Measurements from ENCODE around the gene ANKRD33B.

ANKRD33B gene

GRCh38 chr5:10539687-10539998 is 24.2 kb upstream of the ANKRD33B start:
- Histone ChIP-seq H3K27me3 (replicated peaks; ENCODE audit: insufficient read depth, low read length) (no peaks in the 10 kb centered on the region), H3K9me2 (replicated peaks; ENCODE audit: insufficient read depth, low read length) (no peaks in the 10 kb centered on the region), H3K4me2 (ENCODE audit: low read depth, low read length) (no peak overlapping the region), H3K4me3 (ENCODE audit: low read length) (no peak overlapping the region), H3K9ac (ENCODE audit: low read length) (no peak overlapping the region), H3K27ac (ENCODE audit: low read length) (no peak overlapping the region), H2AFZ (ENCODE audit: low read length) (no peak overlapping the region), H3K9me3 (replicated peaks; ENCODE audit: insufficient read depth, low read length) (no peaks in the 10 kb centered on the region), H3F3A (ENCODE audit: insufficient read depth, low read length) (peaks cover 7% of the 10 kb centered on the region; the same call in 1 of the 2 replicates), H3K4me1 (ENCODE audit: low read length) (peaks cover 14% of the 10 kb centered on the region), H3K36me3 (replicated peaks; ENCODE audit: insufficient read depth, low read length) (no peaks in the 10 kb centered on the region), H3K79me2 (ENCODE audit: low read length) (no peaks in the 10 kb centered on the region), H4K20me1 (ENCODE audit: insufficient read depth, low read length) (no peaks in the 10 kb centered on the region)
- no peak for TF ChIP-seq CTCF (IDR thresholded peaks at IDR 0.05; ENCODE audit: low read length)
- no peak for TF ChIP-seq EZH2 (optimal IDR thresholded peaks at IDR 0.05; ENCODE audit: low read depth, low read length)
- no peak for TF ChIP-seq EZH2phosphoT487 (IDR thresholded peaks at IDR 0.05; ENCODE audit: low read length)
- DNase-seq, result no peak

GRCh38 chr5:10540036-10540544 is 23.8 kb upstream of the ANKRD33B start:
- Histone ChIP-seq H3K79me2 (ENCODE audit: low read length) (no peaks in the 10 kb centered on the region), H3K9ac (ENCODE audit: low read length) (no peak overlapping the region), H4K20me1 (ENCODE audit: insufficient read depth, low read length) (no peaks in the 10 kb centered on the region), H3F3A (ENCODE audit: insufficient read depth, low read length) (peaks cover 7% of the 10 kb centered on the region; the same call in 1 of the 2 replicates), H3K4me3 (ENCODE audit: low read length) (no peak overlapping the region), H3K27me3 (replicated peaks; ENCODE audit: insufficient read depth, low read length) (no peaks in the 10 kb centered on the region), H3K4me2 (ENCODE audit: low read depth, low read length) (no peak overlapping the region), H3K9me3 (replicated peaks; ENCODE audit: insufficient read depth, low read length) (no peaks in the 10 kb centered on the region), H3K9me2 (replicated peaks; ENCODE audit: insufficient read depth, low read length) (no peaks in the 10 kb centered on the region), H3K36me3 (replicated peaks; ENCODE audit: insufficient read depth, low read length) (no peaks in the 10 kb centered on the region), H3K27ac (ENCODE audit: low read length) (no peak overlapping the region), H2AFZ (ENCODE audit: low read length) (no peak overlapping the region), H3K4me1 (ENCODE audit: low read length) (peaks cover 14% of the 10 kb centered on the region)
- TF ChIP-seq CTCF (IDR thresholded peaks at IDR 0.05; ENCODE audit: low read length), result no peak
- no peak for DNase-seq

GRCh38 chr5:10540951-10541646 is 22.8 kb upstream of the ANKRD33B start:
- no peak overlapping the region for H2AFZ ChIP-seq (ENCODE audit: low read length)
- peaks cover 10% of the 10 kb centered on the region for H3K4me1 ChIP-seq (ENCODE audit: low read length)
- H3K27me3 ChIP-seq (replicated peaks; ENCODE audit: insufficient read depth, low read length), result no peaks in the 10 kb centered on the region
- no peaks in the 10 kb centered on the region for H4K20me1 ChIP-seq (ENCODE audit: insufficient read depth, low read length)
- TF ChIP-seq CTCF (IDR thresholded peaks at IDR 0.05; ENCODE audit: low read length) (no peak), EZH2 (optimal IDR thresholded peaks at IDR 0.05; ENCODE audit: low read depth, low read length) (no peak)
- no peaks in the 10 kb centered on the region for H3K36me3 ChIP-seq (replicated peaks; ENCODE audit: insufficient read depth, low read length)
- no peak overlapping the region for H3K27ac ChIP-seq (ENCODE audit: low read length)
- peaks cover 7% of the 10 kb centered on the region; the same call in 1 of the 2 replicates for H3F3A ChIP-seq (ENCODE audit: insufficient read depth, low read length)
- H3K9me3 ChIP-seq (replicated peaks; ENCODE audit: insufficient read depth, low read length), result no peaks in the 10 kb centered on the region
- no peaks in the 10 kb centered on the region for H3K9me2 ChIP-seq (replicated peaks; ENCODE audit: insufficient read depth, low read length)
- H3K4me2 ChIP-seq (ENCODE audit: low read depth, low read length), result no peak overlapping the region
- no peak overlapping the region for H3K9ac ChIP-seq (ENCODE audit: low read length)
- no peak overlapping the region for H3K4me3 ChIP-seq (ENCODE audit: low read length)
- H3K79me2 ChIP-seq (ENCODE audit: low read length), result no peaks in the 10 kb centered on the region
- DNase-seq, result no peak

All from MM.1S (cell line).